G401 (cell line): ENCODE results near the gene ZFYVE27. TPM values are rescaled to one million over a fixed set of nuclear protein-coding genes. Genes with fewer than 3 reads are reported as not detected.

Experiments
- total RNA-seq: library from RNA; depleted of rRNA; stranded (reverse); fragments of >200 nt; shearing (Covaris generic); gene quantifications from 2 replicates; pipeline ENCODE4 v1.2.3, GENCODE V29; 2014; rRNA removed

The ZFYVE27 gene
- total RNA-seq, 1 experiment from 2014 or later: 24.8 TPM

Other genes starting within 250 kb of the ZFYVE27 start
- 67.8 and 89.3 TPM in 2 replicates for gene MMS19, start 238.7 kb upstream of the ZFYVE27 start, total RNA-seq
- gene UBTD1, start 238.2 kb upstream of the ZFYVE27 start, total RNA-seq: 32.5 and 39.5 TPM in 2 replicates
- gene ANKRD2, start 164.3 kb upstream of the ZFYVE27 start, total RNA-seq: 0.41 and 3.4 TPM in 2 replicates
- gene HOGA1, start 152.7 kb upstream of the ZFYVE27 start, total RNA-seq: 8.0 and 8.1 TPM in 2 replicates
- gene C10orf62, start 147.4 kb upstream of the ZFYVE27 start, total RNA-seq: 0.24 TPM in 1 of 2 replicates, not detected in the other
- 15.6 and 18.8 TPM in 2 replicates for gene MORN4, start 103.6 kb upstream of the ZFYVE27 start, total RNA-seq
- 40.2 and 42.2 TPM in 2 replicates for gene PI4K2A, start 96.5 kb upstream of the ZFYVE27 start, total RNA-seq
- gene AVPI1, start 49.9 kb upstream of the ZFYVE27 start, total RNA-seq: 19.1 and 24.4 TPM in 2 replicates
- 35.0 and 61.1 TPM in 2 replicates for gene MARVELD1, start 23.4 kb upstream of the ZFYVE27 start, total RNA-seq
- not detected in 2 replicates for gene SFRP5, start 34.9 kb downstream of the ZFYVE27 start, total RNA-seq
- gene GOLGA7B, start 112.7 kb downstream of the ZFYVE27 start, total RNA-seq: 0.12 TPM in 1 of 2 replicates, not detected in the other